CD4-positive, alpha-beta T cell treated with Interleukin-1 beta for 1 hour (primary cell): ENCODE measurements around the gene CRIP3.
"Not testable (repeated sequence)": the region's sequence is repeated elsewhere in the genome, so short reads cannot be mapped to it uniquely, and the experiment has no call there.

Experiments
- DNase-seq, 2 donors: peaks; one replicate each; pipeline ENCODE4 v3.0.0-alpha.2; 2020 to 2022

The CRIP3 gene

GRCh38 chr6:43308101-43308989, at the start of gene CRIP3:
Gene CRIP3 (minus strand): TSS chr6:43308826. CDS start chr6:43308792, 34 bp downstream.
- DNase-seq: peak; percentile 51 to 56

- no peak for DNase-seq
These were observed 47.4 kb upstream of the CRIP3 start for GRCh38 chr6:43355862-43356590.

- DNase-seq: not testable (repeated sequence)
These were observed 43.3 kb upstream of the CRIP3 start for GRCh38 chr6:43351951-43352350.

- no peak for DNase-seq
These were observed 38.8 kb upstream of the CRIP3 start for GRCh38 chr6:43347444-43347843.

- no peak for DNase-seq
These were observed 38.4 kb upstream of the CRIP3 start for GRCh38 chr6:43347021-43347420.

- not testable (repeated sequence) for DNase-seq
These were observed 37.6 kb upstream of the CRIP3 start for GRCh38 chr6:43346243-43346642.

GRCh38 chr6:43339168-43339567, 30.5 kb upstream of the CRIP3 start:
- no peak for DNase-seq

- no peak for DNase-seq
These were observed 29.6 kb upstream of the CRIP3 start for GRCh38 chr6:43338243-43338642.

GRCh38 chr6:43336382-43336781, 27.8 kb upstream of the CRIP3 start:
- no peak for DNase-seq

- no peak for DNase-seq
These were observed 26.8 kb upstream of the CRIP3 start for GRCh38 chr6:43335469-43335868.

- no peak for DNase-seq
These were observed 26.0 kb upstream of the CRIP3 start for GRCh38 chr6:43334466-43335095.

- no peak for DNase-seq
These were observed 23.3 kb upstream of the CRIP3 start for GRCh38 chr6:43331891-43332290.

- no peak for DNase-seq
These were observed 22.8 kb upstream of the CRIP3 start for GRCh38 chr6:43331470-43331869.

- DNase-seq: no peak
These were observed 19.9 kb upstream of the CRIP3 start for GRCh38 chr6:43328528-43328927.

- DNase-seq: no peak
These were observed 17.2 kb upstream of the CRIP3 start for GRCh38 chr6:43325876-43326275.

- DNase-seq: no peak
These were observed 9.4 kb upstream of the CRIP3 start for GRCh38 chr6:43318011-43318410.

GRCh38 chr6:43313813-43314212, 5.2 kb upstream of the CRIP3 start:
- no peak for DNase-seq

- no peak for DNase-seq
These were observed 3.0 kb upstream of the CRIP3 start for GRCh38 chr6:43311666-43312065.

- DNase-seq: no peak
These were observed 2.0 kb upstream of the CRIP3 start for GRCh38 chr6:43310624-43311023.

- DNase-seq: no peak
These were observed 1.5 kb upstream of the CRIP3 start for GRCh38 chr6:43310134-43310533.

GRCh38 chr6:43308990-43309477, 408 bp upstream of the CRIP3 start:
- DNase-seq: no peak

GRCh38 chr6:43307451-43308100, 1.1 kb downstream of the CRIP3 start:
- DNase-seq: no peak

- no peak for DNase-seq
These were observed 2.5 kb downstream of the CRIP3 start for GRCh38 chr6:43306086-43306485.
